Sciatic nerve (tissue), 2 donors: Measurements from ENCODE around the gene WIZ. TPM values are rescaled to one million over a fixed set of nuclear protein-coding genes. Genes with fewer than 3 reads are reported as not detected.
"Not testable (repeated sequence)": the region's sequence is repeated elsewhere in the genome, so short reads cannot be mapped to it uniquely, and the experiment has no call there.

Source experiments
- ATAC-seq: fragments of 200-7000 bp; cut with Tn5 transposase; one replicate; pipeline ENCODE4 v1.9.1; 2020; ENCODE audit warnings: mild to moderate bottlenecking, moderate library complexity
- DNase-seq: peaks from one replicate; pipeline ENCODE4 v3.0.0-alpha.2; 2020; ENCODE audit warnings: low spot score
- intact Hi-C: fragments of 100-400 bp; cut with DNase I; formaldehyde crosslinking; loops from one replicate; pipeline ENCODE4 v1.14.2; 2022
- total RNA-seq: library from RNA; stranded (reverse); fragmentation: NEBNext Ultra II Directional; extraction: Animal tissue kit (Norgen Biotek cat#: 25700); gene quantifications from one replicate; pipeline ENCODE4 v1.2.1, GENCODE V29; 2021
- donor health status: DM: no; HTN: no; CAD: no.
- donor health status: DM: no; HTN: no; CAD: no.

Gene WIZ
- total RNA-seq, 1 donor from 2014 or later: 30.2 TPM

DNA sequence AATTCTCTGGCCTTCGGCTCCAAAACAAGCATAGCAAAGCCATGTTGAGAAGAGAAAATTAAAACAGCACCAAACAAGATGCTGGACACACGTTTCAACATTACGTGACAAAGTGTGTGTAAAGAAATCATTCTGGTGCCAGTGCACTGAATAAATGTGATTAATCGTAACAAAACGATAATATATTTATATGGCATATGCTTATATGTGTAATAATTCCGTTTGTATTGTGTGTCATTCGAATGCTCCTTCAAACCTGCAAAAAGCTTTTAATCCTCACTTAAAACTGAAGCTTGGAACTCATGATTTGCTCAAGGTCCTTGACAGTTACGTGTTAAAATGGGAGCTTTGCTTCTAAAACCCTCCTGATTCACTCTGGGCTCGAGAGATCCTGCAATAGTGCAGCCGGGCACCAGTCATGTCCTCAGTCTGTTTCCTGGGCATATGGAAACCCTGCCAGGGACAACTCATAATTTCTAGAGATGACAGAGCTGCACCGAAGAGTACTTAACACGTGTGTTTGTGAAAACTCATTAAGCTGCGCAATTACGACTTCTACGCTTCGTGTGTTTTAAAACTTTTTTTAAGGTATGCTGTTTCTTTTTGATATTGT, 30.2 kb downstream of the WIZ start:
- ATAC-seq (no peak), DNase-seq (no peak)
- intact Hi-C loops: no loop called here

DNA sequence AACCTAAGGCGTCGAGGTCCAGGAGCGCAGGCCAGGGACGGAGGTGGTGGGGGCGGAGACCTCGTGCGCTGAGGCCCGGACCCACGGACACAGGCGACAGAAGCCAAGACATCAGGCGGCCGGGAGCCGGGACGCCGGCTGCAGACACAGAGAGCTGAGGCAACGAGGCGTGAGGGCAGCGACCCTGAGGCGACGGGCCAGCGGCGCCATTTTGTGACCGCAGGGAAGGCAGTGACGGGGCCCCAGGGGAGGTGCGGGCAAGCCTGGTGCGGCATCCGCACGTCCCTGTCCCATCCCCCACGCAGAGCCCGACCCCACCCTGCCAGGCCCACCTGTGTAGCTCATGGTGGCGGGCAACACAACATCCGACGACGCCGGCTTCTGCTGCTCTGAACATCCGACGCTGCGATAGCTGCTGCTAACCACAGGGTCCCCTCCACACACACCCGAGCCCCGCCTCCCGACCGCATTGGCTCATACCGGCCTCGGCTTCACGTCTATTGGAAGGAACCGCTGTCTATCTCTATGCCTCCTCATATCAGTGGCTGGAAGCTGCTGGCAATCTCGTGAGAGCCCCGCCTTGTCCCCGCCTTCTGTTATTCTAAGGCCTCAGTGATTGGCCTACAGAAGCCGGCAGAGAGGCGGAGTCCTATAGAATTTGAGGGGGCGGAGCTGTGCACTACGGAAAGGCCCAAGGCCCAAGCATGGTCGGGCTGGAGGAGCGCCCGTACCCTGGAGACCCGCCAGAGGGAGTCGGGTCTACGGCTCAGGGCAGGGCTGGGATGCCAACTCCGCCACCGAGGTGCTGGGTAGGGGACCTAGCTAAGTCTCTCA, 31.0 kb downstream of the WIZ start, which contains the start of gene AKAP8L:
AKAP8L (minus strand) TSS at position 410 of the 834 bp plus-strand sequence; CDS start at position 345, 65 bp downstream.
- ATAC-seq (peak; percentile 99), DNase-seq (peak; percentile 99)
- intact Hi-C loops: no loop called here

DNA sequence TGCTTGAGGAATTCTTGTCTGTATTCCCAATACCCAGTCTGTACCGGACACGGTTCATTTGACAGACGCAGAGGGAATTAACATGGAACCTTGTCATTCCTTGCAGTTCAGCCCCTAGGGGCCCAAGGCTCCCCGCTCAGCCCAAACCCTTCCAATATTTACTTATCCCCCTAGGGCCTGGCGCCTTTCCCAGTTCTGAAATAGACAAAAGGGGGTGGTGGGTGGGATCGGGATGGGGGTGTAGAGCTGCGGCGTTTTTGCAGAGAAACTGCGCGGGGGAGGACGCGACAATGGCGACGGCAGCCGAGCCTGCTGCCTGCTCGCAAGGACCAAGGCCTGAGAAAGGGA, 31.6 kb downstream of the WIZ start:
- intact Hi-C loops: no loop called here
- ATAC-seq (no peak), DNase-seq (no peak)

DNA sequence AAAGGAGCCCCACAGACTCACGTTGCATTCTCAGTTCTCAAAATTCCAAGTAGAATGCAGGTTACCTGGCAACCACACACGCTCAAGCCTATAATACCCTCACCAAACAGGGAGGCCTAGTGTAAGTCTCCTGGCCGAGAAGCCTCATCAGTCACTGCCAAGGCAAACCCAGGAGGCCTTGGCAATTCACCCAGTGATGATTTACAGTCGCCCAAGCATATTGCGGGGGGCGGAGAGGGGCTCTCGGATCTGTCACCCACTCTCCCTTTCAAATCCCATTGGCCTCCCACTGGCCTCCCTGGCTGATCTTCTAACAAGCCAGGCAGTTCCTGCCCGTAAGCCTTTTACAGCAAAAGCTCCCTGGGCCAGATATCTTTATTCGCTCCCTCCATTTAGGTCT, 32.1 kb downstream of the WIZ start:
- DNase-seq (no peak), ATAC-seq (no peak)
- intact Hi-C loops: no loop called here

DNA sequence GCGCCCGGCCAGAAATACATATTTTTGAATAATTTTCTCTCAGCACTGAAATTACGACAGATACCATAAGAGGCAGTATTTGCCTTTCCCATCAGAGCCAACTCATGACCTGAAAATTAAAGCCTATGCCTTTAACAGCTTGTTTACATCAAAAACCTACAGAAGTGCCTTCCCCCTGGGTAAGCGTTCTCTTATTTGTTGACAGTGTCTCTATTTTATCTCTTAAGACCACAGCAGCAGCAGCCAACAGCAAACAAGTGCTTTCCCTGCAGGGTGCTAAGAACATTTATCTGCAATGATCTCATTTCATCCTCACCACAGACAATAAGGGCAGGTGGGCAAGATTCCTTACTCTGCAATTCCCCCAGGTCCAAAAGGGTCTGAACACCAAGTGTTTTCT, 36.9 kb downstream of the WIZ start:
- ATAC-seq (no peak), DNase-seq (no peak)
- intact Hi-C loops: no loop called here

DNA sequence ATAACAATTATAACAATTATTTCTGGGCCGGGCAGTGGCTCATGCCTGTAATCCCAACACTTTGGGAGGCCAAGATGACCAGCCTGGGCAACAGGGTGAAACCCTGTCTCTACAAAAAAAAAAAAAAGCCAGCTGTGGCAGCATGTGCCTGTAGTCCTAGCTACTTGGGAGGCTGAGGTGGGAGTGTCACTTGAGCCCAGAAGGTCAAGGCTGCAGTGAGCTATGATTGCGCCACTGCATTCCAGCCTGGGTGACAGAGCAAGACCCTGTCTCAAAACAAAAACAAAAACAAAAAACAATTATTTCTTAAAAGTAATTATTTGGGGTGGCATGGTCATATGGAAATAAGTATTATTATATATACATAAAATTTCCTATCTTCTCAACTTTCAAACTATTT, 38.4 kb downstream of the WIZ start:
- intact Hi-C loops, ATAC-seq, DNase-seq: not testable (repeated sequence)

DNA sequence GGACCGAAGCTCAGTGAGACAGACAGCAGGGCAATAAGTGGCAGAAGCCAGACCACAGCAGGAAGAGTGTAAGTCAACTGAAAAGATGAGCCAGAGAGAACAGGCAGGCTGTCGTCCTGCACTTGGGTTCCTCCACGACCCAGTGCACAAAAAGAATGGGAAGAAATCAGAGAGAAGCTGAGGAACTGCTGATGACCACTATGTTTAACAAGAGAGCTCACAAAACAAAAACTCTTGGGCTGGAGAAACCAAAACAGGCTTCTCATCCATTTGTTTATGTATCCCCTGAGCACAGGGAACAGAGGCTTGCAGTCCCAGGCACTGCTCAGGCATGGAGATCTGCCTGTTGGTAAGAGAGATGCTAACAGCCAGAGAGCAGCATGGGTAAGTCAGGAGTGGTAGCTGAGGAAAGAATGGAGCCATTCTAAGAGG, 45.0 kb downstream of the WIZ start:
- intact Hi-C loops: no loop called here
- DNase-seq: peak; percentile 4
- no peak for ATAC-seq

DNA sequence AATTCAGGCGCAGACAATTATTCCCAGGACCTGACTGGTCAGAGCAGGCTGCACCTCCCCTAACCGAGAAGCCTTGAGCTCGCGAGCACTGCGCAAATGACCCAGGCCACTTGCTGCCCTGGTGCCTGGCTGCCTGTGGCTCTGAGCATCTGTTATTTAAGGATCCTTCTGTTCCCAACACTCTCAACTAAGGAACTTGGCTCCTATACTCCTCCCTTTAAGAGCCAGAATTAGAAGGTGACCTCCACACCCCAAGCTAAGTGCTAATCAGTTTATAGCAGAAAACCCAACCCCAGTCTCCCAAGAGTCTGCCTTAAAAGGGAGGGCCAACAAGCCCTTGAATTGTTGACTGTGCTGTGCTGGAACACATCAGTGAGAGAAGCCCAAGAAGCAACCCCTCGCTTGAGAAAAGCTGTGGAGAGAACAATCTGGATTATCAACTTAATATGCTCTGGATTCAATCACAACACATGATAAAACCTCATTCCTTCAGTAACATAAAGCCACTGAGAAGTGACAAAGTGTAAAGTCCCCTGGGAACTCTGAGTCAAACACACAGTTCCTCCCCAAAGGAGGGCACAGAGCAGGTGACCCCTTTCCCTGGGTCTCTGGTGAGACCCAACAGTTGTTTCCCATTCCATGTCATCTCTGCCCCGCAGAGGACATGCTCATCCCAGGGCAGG, 45.5 kb downstream of the WIZ start:
- intact Hi-C loops: no loop called here
- ATAC-seq: peak; percentile 69
- peak; percentile 39 for DNase-seq

DNA sequence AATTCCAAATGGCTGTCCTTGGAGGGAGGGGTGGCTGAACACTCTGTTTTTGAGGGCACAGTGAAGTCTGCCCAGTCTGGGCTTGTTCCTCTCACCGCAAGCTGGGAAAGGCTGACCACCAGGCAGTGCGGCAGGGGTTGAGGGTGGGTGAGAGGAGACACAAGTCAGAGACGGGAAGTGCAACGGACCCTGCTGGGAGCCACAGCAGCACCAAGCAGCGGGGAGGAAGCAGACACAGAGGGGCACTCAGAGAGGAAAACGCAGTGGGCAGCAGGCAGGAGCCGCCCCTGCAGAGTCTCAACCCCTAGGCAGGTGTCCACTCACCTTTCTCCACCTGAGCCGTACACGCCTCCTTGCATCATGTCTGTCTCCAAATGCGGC, 46.6 kb downstream of the WIZ start:
- intact Hi-C loops: no loop called here
- peak; percentile 41 for DNase-seq
- no peak for ATAC-seq

DNA sequence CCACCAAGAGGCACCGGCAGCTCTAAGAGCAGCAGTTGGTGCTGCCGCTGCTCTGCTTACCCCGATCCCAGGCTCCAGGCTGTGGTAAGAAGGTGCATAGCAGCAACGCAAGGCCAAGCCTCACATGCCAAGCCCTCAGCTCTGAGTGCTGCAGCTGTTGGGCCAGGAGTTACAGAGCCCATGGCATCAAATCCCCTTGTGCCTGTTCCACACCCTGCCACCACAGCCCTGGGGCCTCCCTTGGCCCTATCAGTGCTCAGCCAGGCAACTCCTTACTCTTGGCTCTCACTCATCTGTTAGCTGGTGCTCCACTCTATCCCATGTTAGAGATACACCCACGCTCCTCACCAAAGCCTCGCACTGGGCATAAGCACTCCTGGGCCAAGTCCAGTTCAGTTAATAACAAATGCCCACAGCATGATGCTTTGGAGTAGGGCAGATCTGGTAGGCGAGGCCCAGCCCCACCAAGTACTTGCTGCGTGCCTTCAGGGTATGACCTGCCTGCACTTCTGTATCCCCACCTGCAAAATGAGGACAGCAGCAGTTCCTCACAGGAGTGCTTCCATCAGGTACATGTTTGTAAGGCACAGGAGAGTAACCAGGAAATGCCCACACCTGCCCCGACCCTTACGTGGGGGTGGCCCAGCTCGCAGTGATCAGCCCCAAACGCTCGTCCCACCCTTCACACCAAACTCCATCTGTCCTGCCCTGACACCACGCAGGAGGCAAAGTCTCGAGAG, 47.2 kb downstream of the WIZ start:
- intact Hi-C loops: no loop called here
- DNase-seq: peak; percentile 41
- no peak for ATAC-seq

DNA sequence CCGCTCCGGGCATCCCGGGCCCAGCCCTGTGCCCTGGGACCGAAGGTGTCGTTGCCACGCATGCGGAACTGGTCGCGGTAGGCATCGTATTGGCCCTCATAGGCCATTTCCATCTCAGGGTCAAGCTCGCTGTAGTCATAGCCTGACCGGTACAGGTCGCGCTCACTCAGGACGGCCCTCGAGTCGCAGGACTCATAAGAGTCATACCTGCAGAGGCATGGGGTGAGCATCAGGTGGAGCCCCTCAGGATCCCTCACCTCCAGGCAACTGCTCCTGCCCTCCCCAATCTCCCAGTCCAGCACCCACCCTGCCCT, 48.4 kb downstream of the WIZ start:
- intact Hi-C loops: no loop called here
- peak; percentile 47 for DNase-seq
- ATAC-seq: no peak

DNA sequence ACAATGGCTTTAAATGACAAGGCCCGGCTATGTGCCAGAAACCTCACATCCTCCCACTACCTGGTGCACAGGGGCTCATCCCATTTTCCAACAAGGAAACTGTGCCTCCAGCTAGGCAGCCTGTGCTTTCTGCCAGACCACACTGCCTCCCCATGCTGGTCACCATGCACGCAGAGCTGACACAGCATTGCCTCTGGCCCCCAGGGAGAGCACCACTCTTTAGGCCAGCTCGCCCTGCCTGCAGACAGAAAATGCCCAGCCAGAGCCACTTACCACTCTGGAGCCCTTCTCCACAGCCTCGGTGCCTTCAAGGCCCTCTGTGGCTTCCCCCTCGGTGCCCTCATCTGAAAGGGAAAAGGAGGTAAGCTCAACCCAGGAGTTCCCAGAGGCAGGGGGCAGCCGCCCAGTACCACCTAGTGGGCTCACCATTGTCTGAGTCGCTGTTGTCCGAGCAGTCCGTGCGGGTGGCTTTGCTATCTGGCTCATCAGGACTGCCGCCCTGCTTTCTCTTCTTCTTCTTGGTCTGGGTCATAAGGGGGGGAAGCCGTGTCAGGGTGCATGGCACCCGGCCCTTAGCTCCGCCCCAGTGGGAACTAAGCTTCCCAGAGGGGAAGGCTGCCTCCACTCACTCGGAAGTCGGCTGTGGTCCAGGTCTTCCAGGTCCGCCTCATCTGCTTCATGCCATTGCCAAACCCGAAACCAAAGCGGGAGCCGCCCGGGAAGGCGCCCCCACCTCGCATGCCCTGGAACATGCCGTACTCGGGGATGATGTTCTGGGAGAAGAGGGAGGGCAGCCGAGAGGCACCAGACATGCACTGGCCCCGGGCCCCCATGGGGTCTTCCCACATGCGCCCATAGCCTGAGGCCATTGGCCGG, 49.0 kb downstream of the WIZ start:
- ATAC-seq (peak; percentile 55), DNase-seq (peak; percentile 55)
- intact Hi-C loops: no loop called here

DNA sequence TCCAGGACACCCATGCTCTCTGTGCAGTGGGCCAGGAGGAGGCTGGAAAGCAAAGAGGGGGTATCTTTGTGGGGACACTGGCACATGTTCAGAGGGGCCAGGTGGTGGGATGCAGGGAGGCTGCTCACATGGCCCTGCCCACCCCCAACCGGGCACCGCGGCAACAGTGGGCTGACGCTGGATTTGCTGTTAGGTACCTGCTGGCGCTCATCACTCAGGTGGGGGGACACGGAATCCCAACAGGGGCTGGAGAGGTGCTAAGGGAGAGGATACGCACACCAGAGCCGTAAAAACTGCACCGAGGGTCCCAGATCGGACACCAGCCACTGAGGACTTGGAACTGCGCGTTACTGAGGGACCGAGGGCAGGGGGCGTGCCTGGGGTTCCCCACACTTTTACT, 50.1 kb downstream of the WIZ start:
- DNase-seq: peak; percentile 44
- ATAC-seq: no peak
- intact Hi-C loops: no loop called here

DNA sequence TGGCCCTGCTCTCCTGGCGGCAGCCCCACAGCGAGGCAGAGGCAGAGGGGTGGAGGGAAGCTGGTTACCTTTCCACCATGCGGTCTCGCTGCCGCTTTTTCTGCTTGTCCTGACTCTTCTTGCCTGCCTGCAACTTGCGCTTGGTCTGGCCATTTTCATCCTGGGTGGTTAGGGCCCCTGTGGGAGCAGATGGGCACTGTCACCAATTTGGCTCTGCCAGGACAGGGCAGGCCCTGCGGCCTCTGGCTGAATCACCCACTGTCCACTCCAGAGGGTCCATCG, 50.6 kb downstream of the WIZ start:
- intact Hi-C loops: no loop called here
- no peak for DNase-seq
- no peak for ATAC-seq

DNA sequence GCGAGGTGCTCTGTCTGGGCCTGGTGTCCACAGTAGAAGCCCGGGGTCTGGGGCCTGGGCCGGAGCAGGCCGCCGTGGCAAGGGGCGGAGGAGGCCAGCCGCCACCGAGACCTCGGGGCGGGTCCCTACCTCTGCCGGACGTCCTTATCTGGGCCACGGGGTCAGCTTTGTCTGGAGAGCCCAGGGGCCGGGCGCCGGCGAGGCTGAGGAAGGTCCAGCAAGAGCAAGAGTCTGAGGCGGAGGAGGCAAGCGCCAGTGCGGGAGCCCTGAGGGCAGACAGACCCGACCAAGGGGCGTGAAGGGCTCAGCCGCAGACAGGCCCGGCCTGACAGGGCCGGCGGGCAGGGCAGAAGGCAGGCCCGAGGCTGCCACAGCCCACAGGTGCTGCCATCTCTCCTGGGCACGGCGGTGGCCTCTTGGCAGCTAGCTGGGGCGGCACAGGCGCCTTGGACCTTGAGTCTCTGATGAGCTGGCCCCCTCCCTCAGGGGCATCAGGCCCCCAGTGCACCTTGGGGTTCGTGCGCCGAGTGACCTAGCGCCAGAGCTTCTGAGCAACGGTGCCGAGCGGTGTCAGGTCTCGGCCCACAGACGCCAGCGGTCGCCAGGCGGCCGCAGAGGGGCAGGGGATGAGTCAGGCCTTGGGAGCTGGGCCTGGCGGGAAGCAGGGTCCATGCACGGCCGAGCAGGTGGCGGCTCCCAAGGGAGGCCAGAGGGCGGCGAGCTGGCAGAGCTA, 51.1 kb downstream of the WIZ start:
- DNase-seq: peak; percentile 52
- intact Hi-C loops: no loop called here

DNA sequence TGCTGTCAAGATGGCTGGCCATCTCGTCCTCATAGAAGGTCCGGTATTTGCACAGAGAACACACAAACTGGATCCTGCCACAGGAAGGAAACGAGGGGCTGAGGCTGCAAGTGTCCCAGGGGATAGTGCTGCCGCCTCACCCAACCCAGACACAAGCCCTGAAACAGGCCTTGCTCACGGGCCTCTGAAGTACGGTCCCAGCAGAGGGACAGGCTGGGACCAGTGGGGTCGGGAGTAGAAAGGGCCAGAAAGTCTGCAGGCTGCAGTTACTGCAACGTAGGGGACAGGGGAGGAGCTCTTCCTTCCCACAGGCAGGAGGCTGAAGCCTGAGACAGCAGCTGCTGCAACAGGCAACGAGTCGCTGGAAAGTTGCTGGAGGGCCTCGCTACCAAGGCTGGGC, 52.0 kb downstream of the WIZ start:
- intact Hi-C loops: no loop called here
- DNase-seq: peak; percentile 30
- no peak for ATAC-seq

More for the DNA sequence above, 51.1 kb downstream of the WIZ start:
- no peak for ATAC-seq

DNA sequence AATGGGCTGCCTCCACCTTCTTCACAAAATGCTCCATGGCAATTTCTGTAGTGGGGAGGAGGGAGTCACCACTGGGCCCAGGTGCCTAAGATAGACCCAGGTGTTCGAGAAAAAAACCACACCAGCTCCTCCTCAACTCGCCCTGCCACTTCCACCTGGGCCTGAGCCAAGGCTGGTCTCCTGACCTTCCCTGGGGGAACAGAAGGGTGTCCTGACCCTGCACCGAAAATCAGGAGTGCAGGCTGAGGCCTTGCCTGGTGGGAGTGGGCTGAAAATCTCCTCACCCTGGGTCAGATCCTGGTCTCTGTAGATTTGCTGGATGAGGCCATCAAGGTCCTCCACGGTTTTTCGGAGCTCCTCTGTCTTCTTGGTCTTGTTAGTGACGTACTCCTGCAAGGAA, 52.5 kb downstream of the WIZ start:
- ATAC-seq: no peak
- intact Hi-C loops: no loop called here
- peak; percentile 38 for DNase-seq

DNA sequence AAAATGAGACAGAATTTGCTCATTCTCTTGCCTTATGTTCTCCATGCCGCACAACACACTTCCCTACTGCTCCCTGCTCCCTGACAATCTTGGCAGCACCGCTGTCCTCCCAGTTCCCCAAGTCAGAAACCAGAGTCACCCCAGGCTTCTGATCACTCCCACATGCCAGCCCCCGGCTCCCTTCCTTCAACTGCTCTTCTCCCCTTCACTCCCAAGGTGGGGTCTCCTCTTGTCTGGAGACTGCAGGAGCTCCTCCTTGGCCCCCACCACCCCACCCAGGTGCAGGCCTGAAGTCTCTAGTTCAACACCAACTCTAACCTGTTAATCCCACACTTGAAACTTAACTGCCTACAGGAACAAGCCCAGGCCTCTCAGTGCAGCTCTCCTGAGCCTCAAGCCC, 53.3 kb downstream of the WIZ start:
- DNase-seq: peak; percentile 35
- intact Hi-C loops: no loop called here
- ATAC-seq: no peak
